ENCODE data around the gene PSME3. TPM values are rescaled to one million over a fixed set of nuclear protein-coding genes. Genes with fewer than 3 reads are reported as not detected.
"Not testable (repeated sequence)": the region's sequence is repeated elsewhere in the genome, so short reads cannot be mapped to it uniquely, and the experiment has no call there.

Gene PSME3
- total RNA-seq, 1 experiment from 2014 or later = 113 TPM

DNA sequence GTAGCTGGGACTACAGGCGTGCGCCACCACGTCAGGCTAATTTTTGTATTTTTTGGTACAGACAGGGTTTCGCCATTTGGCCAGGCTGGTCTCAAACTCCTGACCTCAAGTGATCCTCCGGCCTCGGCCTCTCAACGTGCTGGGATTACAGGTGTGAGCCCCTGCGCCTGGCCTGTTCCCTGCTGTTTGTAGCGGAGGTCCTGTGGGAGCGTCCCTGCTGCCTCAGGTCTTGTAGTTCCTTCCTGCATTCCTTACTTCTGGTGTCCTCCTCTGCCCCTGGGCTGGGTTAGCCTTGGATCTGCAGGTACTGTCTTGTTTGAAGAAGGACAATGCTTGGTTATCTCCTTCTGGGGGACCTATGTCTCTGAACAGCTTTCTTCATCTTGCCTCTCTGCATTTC, 43.8 kb downstream of the PSME3 start:
- DNase-seq (ENCODE audit: low spot score) = no peak

DNA sequence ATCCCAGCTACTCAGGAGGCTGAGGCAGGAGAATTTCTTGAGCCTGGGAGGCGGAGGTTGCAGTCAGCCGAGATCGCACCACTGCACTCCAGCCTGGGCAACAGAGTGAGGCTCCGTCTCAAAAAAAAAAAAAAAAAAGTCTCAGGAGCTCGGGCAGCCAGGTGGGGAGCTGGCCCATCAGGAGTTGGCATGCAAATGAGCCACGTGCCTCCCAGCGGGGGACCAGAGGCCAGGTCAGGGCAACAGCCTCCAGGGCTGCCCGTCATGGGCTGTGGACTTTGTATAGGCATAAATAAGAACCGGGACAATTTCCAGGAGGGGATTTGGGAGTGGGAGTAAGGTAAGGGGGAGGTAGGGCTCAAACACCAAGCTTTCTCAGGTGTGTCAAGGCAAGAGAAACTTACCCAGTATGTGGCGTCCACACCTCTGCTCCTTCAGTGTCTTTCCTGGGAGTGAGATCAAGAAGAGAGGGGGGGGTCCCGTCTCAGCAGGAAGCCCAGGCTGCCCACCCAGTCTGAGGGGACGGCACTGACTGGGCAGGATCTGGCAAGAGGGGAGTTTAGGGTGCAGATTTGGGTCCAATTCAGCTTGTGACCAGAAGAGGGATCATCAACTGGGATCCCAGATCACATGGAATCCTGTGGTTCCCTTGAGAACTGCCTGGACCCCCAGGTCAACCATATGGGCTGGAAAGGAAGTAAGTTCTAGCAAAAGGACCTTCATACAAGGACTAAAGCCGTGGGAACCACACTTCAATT, 45.1 kb downstream of the PSME3 start:
- DNase-seq (ENCODE audit: low spot score) = no peak

DNA sequence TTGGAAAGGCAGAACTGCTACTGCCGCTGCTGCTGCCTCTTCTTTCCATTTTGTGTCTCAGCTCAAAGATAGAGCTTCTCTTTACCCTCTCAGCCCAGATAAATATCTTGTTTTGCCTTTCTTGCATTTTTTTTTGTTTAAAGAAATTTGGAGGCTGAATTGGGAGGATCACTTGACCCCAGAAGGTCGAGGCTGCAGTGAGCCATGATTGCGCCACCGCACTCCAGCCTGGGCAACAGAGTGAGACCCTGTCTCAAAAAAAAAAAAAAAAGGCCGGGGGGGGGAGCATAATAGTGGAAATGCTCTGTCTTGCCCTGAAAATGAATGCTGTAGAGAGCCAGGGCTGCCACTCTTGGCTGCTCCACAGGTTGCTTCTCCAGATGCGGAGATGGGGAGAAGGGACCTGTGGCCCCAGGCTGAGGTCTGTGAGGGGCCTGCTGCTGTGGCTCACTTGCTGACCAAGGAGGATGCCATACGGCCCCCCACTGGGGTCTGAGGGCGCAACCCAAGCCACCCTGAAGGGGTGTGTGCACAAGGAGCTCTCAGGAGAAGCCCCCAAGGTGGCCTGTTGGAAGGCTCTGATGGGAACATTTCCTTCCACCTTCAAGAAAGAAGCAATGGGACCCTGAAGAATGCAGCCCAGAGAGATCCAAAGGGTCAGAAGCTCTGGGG, 45.9 kb downstream of the PSME3 start:
- no peak for DNase-seq (ENCODE audit: low spot score)

DNA sequence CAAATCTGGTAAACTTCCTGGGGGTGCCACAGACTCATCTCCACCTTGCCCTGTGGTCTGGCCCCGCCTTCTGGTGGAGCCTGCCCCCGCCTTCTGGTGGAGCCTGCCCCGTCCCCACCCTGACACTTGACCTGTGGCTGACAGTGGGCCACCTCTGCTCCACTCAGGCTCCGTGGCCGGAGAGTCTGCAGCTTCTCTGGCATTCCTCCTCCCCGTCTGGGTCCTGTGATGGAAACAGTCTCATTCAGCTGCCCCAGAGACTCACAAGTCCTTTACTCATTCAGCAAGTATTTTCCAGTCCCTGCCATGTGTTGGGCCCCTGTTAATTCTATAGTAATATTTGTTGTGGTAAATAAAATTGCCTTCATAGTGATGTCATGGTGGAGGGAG, 46.4 kb downstream of the PSME3 start:
- no peak for DNase-seq (ENCODE audit: low spot score)

DNA sequence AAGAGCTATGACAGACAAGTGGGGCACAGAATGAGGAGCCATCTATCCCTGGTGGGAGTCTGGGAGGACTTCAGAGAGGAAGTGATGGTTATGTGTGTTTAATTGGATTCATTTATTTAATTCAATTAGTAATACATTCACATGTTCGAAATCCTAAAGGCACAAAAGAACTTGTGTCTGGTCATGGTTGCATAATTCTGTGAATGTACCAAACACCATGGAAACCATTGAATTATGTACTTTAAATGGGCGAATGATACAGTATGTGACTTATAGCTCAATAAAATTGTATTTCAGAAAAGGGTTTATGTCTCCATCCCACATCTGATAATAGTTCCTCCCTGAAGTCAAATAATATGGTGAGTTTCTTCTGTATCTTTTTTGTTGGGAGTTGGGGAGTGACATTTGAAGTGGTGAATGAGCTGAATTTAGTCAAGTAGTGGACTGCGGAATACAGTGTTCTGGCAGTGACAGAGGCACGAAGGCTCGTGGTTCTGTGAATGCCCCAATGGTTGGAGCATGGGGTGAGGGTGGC, 47.6 kb downstream of the PSME3 start:
- DNase-seq (ENCODE audit: low spot score) = no peak

DNA sequence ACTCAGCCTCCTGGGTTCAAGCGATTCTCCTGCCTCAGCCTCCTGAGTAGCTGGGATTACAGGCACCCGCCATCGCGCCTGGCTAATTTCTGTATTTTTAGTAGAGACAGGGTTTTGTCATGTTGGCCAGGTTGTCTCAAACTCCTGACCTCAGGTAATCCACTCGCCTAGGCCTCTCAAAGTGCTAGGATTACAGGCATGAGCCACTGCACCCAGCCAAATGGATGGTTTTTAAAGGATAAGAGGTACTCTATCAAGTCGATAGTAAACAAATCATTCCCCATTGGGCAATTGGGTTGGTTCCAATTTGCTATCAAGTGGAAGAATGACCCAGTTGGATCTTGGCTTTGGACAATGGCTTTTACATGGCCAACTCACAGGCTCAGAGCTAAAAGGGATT, 48.5 kb downstream of the PSME3 start:
- DNase-seq (ENCODE audit: low spot score) = not testable (repeated sequence)

DNA sequence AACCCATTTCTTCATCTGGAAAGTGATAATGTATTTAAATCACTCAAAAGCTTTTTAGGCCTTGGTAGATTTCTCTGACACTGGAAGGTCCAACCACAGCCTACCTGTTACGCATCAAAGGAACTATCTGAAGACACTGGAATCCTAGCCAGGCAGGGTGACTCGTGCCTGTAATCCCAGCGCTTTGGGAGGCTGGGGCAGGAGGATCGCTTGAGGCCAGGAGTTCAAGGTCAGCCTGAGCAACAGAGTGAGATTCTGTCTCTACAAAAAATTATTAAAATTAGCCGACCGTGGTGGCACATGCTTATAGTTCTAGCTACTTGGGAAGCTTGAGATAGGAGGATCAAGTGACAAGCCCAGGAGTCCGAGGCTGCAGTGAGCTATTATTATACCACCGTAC, 49.0 kb downstream of the PSME3 start:
- no peak for DNase-seq (ENCODE audit: low spot score)

DNA sequence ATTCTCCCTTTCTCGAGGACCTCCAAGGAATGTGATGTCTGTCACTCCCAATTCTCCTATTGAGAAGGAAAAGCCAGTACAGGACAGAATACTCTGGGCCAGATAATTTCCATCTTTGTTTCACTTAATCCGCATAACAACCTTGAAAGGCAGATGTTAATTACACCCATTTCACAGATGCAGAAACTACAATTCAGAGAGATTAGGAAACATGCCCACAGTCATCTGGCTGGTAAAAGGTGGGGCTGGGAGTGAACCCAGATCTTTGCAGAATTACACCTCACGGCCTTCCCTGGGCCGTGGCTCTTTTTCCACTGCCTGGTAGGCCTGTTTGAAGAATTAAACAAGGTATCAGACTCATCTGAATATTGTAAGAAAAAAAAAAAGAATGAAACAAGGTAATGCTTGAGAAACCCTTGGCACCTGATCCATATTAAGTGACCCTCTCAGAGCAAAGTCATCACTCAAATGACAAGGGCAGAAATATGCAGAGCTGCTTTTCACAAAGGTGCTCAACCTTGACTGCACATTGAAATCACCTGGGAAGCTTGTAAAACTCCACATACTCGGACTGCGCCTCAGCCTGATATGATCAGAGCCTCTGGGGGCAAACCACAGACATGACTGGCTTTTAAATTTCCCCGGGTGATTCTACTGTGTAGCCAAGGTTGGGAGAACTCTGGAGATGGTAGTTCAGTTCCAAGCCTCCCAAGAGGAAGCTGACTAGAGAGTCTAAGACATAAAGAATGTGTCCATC, 50.8 kb downstream of the PSME3 start:
- DNase-seq (ENCODE audit: low spot score) = no peak

DNA sequence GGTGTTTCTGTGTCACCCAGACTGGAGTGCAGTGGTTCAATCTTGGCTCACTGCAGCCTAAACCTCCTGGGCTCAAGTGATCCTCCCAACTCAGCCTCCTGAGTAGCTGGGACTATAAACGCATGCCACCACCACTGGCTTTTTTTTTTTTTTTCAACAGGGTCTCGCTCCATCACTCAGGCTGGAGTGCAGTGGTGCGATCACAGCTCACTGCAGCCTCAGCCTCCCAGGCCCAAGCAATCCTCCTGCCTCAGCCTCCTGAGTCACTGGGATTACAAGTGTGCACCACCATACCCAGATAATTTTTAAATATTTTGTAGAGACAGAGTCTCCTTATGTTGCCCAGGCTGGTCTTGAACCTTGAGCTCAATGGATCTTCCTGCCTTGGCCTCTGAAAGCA, 52.6 kb downstream of the PSME3 start:
- not testable (repeated sequence) for DNase-seq (ENCODE audit: low spot score)

DNA sequence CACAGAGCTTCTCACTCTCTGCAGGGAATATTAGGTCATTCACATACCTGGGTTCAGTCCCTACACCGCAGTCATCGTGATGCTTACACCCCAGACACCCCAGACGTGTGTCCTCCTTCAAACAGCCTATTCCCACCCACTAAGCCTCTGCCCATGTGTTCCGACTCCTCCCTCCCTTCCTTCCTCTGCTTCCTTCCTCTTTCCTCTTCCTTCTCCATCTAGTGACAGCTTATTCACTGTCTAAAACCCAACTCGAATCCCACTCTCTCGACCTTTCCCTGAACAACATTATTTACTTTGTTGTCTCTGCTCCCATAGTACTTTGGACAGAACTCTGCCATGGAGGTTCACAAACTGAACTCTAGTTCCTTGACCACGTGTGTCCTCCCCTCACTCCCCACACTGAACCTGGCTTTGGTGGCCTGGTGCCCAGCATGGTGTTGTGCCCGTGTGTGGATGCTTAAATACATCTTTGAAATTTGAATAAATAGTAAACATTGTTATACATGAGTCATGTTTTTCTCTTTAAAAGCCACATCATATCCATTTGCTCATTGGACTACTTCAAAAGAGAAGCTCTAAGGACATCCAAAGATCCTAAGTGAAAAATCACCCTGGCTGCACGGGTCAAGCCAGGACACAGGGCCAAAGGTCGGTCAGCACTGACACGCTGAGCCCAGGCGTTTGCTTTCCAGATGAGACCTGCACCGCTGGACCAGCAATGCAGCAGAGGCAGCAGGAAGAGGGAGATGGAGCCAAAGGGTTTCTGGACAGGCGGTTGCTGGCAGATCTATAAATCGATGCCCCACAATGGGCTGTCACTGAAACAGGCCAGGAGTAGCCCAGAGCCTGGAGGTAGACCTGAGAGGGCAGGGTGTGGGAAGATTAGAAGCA, 53.3 kb downstream of the PSME3 start:
- no peak for DNase-seq (ENCODE audit: low spot score)

DNA sequence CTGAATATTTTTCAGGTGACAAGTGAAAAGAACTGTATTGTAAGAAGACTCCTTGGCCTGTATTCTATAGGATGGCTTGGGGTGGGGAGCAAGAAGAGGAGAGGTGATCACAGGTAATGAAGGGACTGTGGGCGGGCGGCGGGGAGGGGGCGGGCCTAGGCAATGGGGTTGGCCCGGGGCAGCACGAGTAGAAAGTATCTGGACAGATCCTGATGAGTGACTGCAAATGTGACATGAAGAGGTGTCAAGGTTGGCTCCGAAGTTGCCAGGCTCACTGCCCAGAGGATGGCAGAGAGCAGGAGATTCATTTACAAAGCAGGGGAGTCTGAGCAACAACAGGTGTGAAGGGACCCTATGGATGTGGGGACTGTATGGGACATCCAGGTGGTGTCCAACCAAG, 56.6 kb downstream of the PSME3 start:
- DNase-seq (ENCODE audit: low spot score) = no peak

DNA sequence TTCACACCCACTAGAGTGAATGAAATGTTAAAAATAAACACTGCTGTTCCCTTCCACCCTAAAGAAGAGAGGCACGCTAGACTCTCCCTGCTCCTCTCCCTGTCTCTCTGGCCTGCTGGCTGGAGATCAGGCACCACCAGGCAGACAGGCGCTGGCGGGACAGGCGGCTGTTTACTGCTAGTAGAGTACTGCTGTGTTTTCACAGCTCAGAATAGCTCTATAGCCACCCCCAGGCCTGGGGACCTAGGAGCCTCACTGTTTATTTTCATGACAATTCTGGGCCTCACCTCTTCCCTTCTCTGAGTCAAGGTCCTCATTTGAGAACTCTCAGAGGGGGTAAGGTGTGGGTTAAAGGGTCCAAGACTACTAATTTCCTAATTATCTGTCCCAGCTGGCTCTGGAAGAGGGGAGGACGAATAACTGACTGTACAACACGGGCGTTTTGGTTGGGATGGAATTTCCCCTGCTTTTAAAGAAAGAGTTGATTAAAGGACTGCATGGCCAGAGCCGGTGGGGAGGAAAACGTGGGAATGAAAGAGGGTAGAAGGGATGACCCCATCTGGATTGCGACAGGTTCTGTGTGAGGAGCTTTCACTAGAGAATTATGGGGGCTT, 58.4 kb downstream of the PSME3 start:
- no peak for DNase-seq (ENCODE audit: low spot score)

DNA sequence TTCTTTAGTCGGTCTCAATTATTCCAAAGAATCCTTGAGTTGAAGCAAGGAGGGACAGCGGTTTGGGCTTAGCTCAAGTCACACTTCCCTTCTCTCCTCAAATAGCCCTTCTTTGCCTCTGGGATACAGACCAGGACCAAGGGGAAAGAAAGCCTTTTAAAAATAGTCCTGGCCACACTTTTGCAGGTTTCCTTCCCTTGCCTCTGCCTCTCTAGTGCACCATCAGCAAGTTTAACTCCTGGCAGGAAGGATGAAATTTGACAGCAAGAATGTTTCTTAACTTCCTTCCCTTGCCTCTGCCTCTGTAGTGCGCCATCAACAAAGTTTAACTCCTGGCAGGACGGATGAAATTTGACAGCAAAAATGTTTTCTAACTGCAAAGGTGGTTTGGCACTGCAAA, 60.2 kb downstream of the PSME3 start:
- no peak for DNase-seq (ENCODE audit: low spot score)

Other genes starting within 250 kb of the PSME3 start
- 28.7 and 49.5 TPM in 2 replicates for gene RETREG3, start 224.0 kb upstream of the PSME3 start, total RNA-seq (2014; rRNA removed; shearing (Covaris generic))
- 74.3 and 92.3 TPM in 2 replicates for gene TUBG1, start 223.7 kb upstream of the PSME3 start, total RNA-seq (2014; rRNA removed; shearing (Covaris generic))
- 5.5 and 7.5 TPM in 2 replicates for gene TUBG2, start 174.1 kb upstream of the PSME3 start, total RNA-seq (2014; rRNA removed; shearing (Covaris generic))
- 3.3 and 5.9 TPM in 2 replicates for gene PLEKHH3, start 156.4 kb upstream of the PSME3 start, total RNA-seq (2014; rRNA removed; shearing (Covaris generic))
- gene CCR10, start 151.6 kb upstream of the PSME3 start, total RNA-seq (2014; rRNA removed; shearing (Covaris generic)) = 0.23 and 0.74 TPM in 2 replicates
- gene CNTNAP1, start 150.9 kb upstream of the PSME3 start, total RNA-seq (2014; rRNA removed; shearing (Covaris generic)) = 6.7 and 7.0 TPM in 2 replicates
- gene EZH1, start 88.4 kb upstream of the PSME3 start, total RNA-seq (2014; rRNA removed; shearing (Covaris generic)) = 2.2 and 4.5 TPM in 2 replicates
- gene RAMP2, start 72.2 kb upstream of the PSME3 start, total RNA-seq (2014; rRNA removed; shearing (Covaris generic)) = not detected in 2 replicates
- gene VPS25, start 59.9 kb upstream of the PSME3 start, total RNA-seq (2014; rRNA removed; shearing (Covaris generic)) = 85.2 and 95.4 TPM in 2 replicates
- not detected in 2 replicates for gene WNK4, start 52.8 kb upstream of the PSME3 start, total RNA-seq (2014; rRNA removed; shearing (Covaris generic))
- gene COA3, start 34.7 kb upstream of the PSME3 start, total RNA-seq (2014; rRNA removed; shearing (Covaris generic)) = 124 and 139 TPM in 2 replicates
- not detected in 2 replicates for gene CNTD1, start 34.5 kb upstream of the PSME3 start, total RNA-seq (2014; rRNA removed; shearing (Covaris generic))
- gene BECN1, start 9.1 kb upstream of the PSME3 start, total RNA-seq (2014; rRNA removed; shearing (Covaris generic)) = 44.2 and 69.8 TPM in 2 replicates
- 0.45 TPM in 1 of 2 replicates, not detected in the other for gene AOC2, start 11.2 kb downstream of the PSME3 start, total RNA-seq (2014; rRNA removed; shearing (Covaris generic))
- gene AOC3, start 17.8 kb downstream of the PSME3 start, total RNA-seq (2014; rRNA removed; shearing (Covaris generic)) = 0.04 and 0.06 TPM in 2 replicates
- gene G6PC1, start 67.4 kb downstream of the PSME3 start, total RNA-seq (2014; rRNA removed; shearing (Covaris generic)) = not detected in 2 replicates
- 23.7 and 27.2 TPM in 2 replicates for gene AARSD1, start 131.1 kb downstream of the PSME3 start, total RNA-seq (2014; rRNA removed; shearing (Covaris generic))
- 0.19 TPM in 1 of 2 replicates, not detected in the other for gene PTGES3L, start 146.7 kb downstream of the PSME3 start, total RNA-seq (2014; rRNA removed; shearing (Covaris generic))
- 3.6 and 3.8 TPM in 2 replicates for gene RUNDC1, start 147.2 kb downstream of the PSME3 start, total RNA-seq (2014; rRNA removed; shearing (Covaris generic))
- gene RPL27, start 165.0 kb downstream of the PSME3 start, total RNA-seq (2014; rRNA removed; shearing (Covaris generic)) = 1,450 and 1,519 TPM in 2 replicates
- gene IFI35, start 173.4 kb downstream of the PSME3 start, total RNA-seq (2014; rRNA removed; shearing (Covaris generic)) = 66.7 and 80.2 TPM in 2 replicates
- 104 and 118 TPM in 2 replicates for gene VAT1, start 189.0 kb downstream of the PSME3 start, total RNA-seq (2014; rRNA removed; shearing (Covaris generic))
- not detected in 2 replicates for gene RND2, start 191.8 kb downstream of the PSME3 start, total RNA-seq (2014; rRNA removed; shearing (Covaris generic))